Right lobe of liver (tissue), 4 donors: Measurements from ENCODE around the gene ADGRG6.

Experiments used
- CTCF ChIP-seq, 4 donors: fragments of 200-600 bp in 3 of 4; fragments of 450-650 bp in 1 of 4; IDR thresholded peaks; one replicate each; pipeline versions ENCODE4 v1.5.1 to v1.8.0; 2016 to 2022; ENCODE audit warnings: antibody characterized with exemption in 4 of 4, mild to moderate bottlenecking in 2 of 4
- POLR2A ChIP-seq: fragments of 450-650 bp; IDR thresholded peaks from one replicate; pipeline ENCODE4 v1.6.1; 2017; ENCODE audit warnings: antibody characterized with exemption, mild to moderate bottlenecking
- donor health status: DM: no; HTN: no; CAD: no.
- donor health status: DM: no; HTN: no; CAD: no.
- donor health status: DM: no; HTN: yes; CAD: no.

GRCh38 chr6:142266060-142266459, 35.7 kb upstream of the ADGRG6 start:
- TF ChIP-seq CTCF (IDR thresholded peaks at IDR 0.05) = no peak
- no peak for TF ChIP-seq POLR2A
